ENCODE measurements around the gene FKTN.
"Not testable (repeated sequence)": the region's sequence is repeated elsewhere in the genome, so short reads cannot be mapped to it uniquely, and the experiment has no call there.

Gene FKTN

GRCh38 chr9:105554042-105554441, 3.9 kb upstream of the FKTN start:
- DNase-seq (ENCODE audit: low read depth in 1 of 2, low spot score in 1 of 2): no peak
- in situ Hi-C loops (cut with HindIII; ENCODE audit: low pct_unique_long_range_greater_than_20kb, low sequenced_read_pairs): no loop called here
- no peak for TF ChIP-seq JUND (IDR thresholded peaks at IDR 0.05; ENCODE audit: low read depth)

- in situ Hi-C loops (cut with HindIII; ENCODE audit: low pct_unique_long_range_greater_than_20kb, low sequenced_read_pairs): no loop called here
- DNase-seq (ENCODE audit: low read depth in 1 of 2, low spot score in 1 of 2): peak in 1 of 2 experiments; percentile 39
- TF ChIP-seq JUND (IDR thresholded peaks at IDR 0.05; ENCODE audit: low read depth): no peak
Observed at GRCh38 chr9:105572455-105572854, 14.5 kb downstream of the FKTN start.

- DNase-seq (ENCODE audit: low read depth in 1 of 2, low spot score in 1 of 2); in situ Hi-C loops (cut with HindIII; ENCODE audit: low pct_unique_long_range_greater_than_20kb, low sequenced_read_pairs): not testable (repeated sequence)
Observed at GRCh38 chr9:105579952-105580351, 22.0 kb downstream of the FKTN start.

GRCh38 chr9:105581550-105581949, 23.6 kb downstream of the FKTN start:
- DNase-seq (ENCODE audit: low read depth in 1 of 2, low spot score in 1 of 2); in situ Hi-C loops (cut with HindIII; ENCODE audit: low pct_unique_long_range_greater_than_20kb, low sequenced_read_pairs): not testable (repeated sequence)

DNA sequence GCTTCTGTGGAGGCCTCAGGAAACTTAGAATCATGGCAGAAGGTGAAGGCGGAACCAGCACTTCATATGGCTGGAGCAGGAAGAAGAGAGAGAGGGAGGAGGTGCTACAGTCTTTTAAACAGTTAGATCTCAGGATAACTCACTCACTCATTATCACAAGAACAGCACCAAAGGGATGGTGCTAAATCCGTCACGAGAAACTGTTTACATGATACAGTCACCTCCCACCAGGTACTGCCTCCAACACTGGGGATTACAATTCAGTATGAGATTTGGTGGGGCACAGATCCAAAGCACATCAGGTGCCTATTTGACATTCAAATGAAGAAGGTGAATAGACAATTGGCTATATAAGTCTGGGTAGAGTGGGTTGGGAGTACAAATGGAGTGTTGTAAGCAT, 35.2 kb downstream of the FKTN start:
- in situ Hi-C loops (cut with HindIII; ENCODE audit: low pct_unique_long_range_greater_than_20kb, low sequenced_read_pairs): no loop called here
- no peak for TF ChIP-seq JUND (IDR thresholded peaks at IDR 0.05; ENCODE audit: low read depth)
- no peak for DNase-seq (ENCODE audit: low read depth in 1 of 2, low spot score in 1 of 2)

- in situ Hi-C loops (cut with HindIII; ENCODE audit: low pct_unique_long_range_greater_than_20kb, low sequenced_read_pairs): no loop called here
- no peak for TF ChIP-seq JUND (IDR thresholded peaks at IDR 0.05; ENCODE audit: low read depth)
- peak; percentile 45 to 73 for DNase-seq (ENCODE audit: low read depth in 1 of 2, low spot score in 1 of 2)
Observed at GRCh38 chr9:105608721-105609598, 51.0 kb downstream of the FKTN start.

GRCh38 chr9:105621001-105621400, 63.1 kb downstream of the FKTN start:
- TF ChIP-seq JUND (IDR thresholded peaks at IDR 0.05; ENCODE audit: low read depth): no peak
- in situ Hi-C loops (cut with HindIII; ENCODE audit: low pct_unique_long_range_greater_than_20kb, low sequenced_read_pairs): no loop called here
- no peak for DNase-seq (ENCODE audit: low read depth in 1 of 2, low spot score in 1 of 2)

DNA sequence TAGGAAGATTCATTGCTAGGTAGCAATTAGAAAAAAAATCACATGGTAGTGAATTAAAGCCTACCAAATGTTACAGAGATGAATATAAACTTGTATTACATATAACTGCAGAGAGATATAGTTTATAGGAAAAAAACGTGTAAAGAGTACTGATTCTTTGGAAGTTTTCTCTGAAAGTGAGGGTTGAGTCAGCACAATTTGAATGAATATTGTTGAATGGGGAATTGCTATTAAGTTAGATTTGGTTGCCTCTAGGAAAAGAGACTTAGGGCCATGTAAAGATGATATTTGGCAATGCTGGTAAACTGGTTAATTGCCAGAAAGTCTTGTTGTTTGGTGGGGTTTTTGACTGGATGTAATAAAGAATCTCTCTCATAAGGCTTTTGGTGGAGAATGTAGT, 67.2 kb downstream of the FKTN start:
- in situ Hi-C loops (cut with HindIII; ENCODE audit: low pct_unique_long_range_greater_than_20kb, low sequenced_read_pairs): no loop called here
- no peak for TF ChIP-seq JUND (IDR thresholded peaks at IDR 0.05; ENCODE audit: low read depth)
- DNase-seq (ENCODE audit: low read depth in 1 of 2, low spot score in 1 of 2): no peak

GRCh38 chr9:105632807-105633206, 74.9 kb downstream of the FKTN start:
- DNase-seq (ENCODE audit: low read depth in 1 of 2, low spot score in 1 of 2): no peak
- in situ Hi-C loops (cut with HindIII; ENCODE audit: low pct_unique_long_range_greater_than_20kb, low sequenced_read_pairs): no loop called here
- no peak for TF ChIP-seq JUND (IDR thresholded peaks at IDR 0.05; ENCODE audit: low read depth)

- TF ChIP-seq JUND (IDR thresholded peaks at IDR 0.05; ENCODE audit: low read depth): no peak
- no peak for DNase-seq (ENCODE audit: low read depth in 1 of 2, low spot score in 1 of 2)
- in situ Hi-C loops (cut with HindIII; ENCODE audit: low pct_unique_long_range_greater_than_20kb, low sequenced_read_pairs): no loop called here
Observed at GRCh38 chr9:105633411-105633810, 75.5 kb downstream of the FKTN start.

DNA sequence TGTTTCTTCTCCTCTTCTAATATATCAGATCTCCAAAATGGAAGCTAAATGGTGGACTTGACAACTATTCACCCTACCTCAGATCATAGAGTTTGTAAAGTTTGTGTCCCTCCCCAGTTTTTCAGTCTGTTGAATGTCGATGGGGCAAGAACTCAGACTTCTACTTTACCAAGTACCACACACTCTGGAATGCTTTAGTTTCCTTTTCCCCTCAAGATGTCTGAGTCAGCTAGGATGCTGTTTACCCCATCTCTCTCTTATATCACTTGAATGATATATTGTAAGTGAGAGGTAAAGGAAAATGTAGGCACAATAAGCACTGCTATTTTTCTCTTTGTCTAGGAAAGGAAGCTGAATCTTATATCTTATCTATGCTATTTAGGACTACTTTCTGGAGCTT, 78.4 kb downstream of the FKTN start:
- in situ Hi-C loops (cut with HindIII; ENCODE audit: low pct_unique_long_range_greater_than_20kb, low sequenced_read_pairs): no loop called here

DNA sequence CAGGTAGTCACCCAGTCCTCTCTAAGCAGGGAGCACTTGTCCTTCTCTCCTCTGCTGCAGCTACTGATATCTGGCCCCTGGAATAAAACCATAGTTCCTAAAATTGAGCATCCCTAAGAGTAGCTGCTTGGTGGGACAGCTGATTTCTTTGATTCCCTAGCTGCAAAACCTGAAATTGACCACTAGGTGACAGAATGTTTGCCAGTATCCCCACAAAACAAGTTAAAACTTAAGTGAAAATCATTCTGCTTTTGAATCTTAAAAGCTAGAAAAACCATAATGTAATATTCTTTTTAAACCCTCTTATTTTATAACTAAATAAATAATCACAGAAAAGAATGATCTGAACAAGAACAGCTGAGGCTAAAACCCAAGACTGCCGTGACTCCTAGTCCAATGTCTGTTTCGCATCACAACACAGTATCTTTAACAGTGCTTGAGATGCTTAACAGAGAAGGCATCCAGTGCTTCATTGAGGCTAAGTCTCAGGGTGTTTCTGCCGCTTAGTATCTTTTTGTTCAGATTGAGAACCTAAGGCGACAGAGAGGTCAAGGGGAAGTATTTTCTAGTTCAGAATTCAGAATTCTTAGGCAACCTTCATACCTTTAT, 80.0 kb downstream of the FKTN start:
- in situ Hi-C loops (cut with HindIII; ENCODE audit: low pct_unique_long_range_greater_than_20kb, low sequenced_read_pairs): no loop called here
- peak in 1 of 2 experiments; percentile 12 for DNase-seq (ENCODE audit: low read depth in 1 of 2, low spot score in 1 of 2)
- no peak for TF ChIP-seq JUND (IDR thresholded peaks at IDR 0.05; ENCODE audit: low read depth)

More for the DNA sequence above, 78.4 kb downstream of the FKTN start:
- DNase-seq (ENCODE audit: low read depth in 1 of 2, low spot score in 1 of 2): no peak
- no peak for TF ChIP-seq JUND (IDR thresholded peaks at IDR 0.05; ENCODE audit: low read depth)

GRCh38 chr9:105639936-105640335, 82.0 kb downstream of the FKTN start:
- in situ Hi-C loops (cut with HindIII; ENCODE audit: low pct_unique_long_range_greater_than_20kb, low sequenced_read_pairs): no loop called here
- no peak for TF ChIP-seq JUND (IDR thresholded peaks at IDR 0.05; ENCODE audit: low read depth)
- no peak for DNase-seq (ENCODE audit: low read depth in 1 of 2, low spot score in 1 of 2)
